OCI-LY1 (cell line): ENCODE measurements around the gene GARIN5A.
A peak's percentile ranks its signal among the peaks of the same experiment; 100 is the strongest.

Source experiments
- H2AFZ ChIP-seq: fragments of 200-600 bp; sonication (generic), shearing (Covaris generic); 2 replicates; pipeline ENCODE4 v1.6.0; 2014; ENCODE audit warnings: antibody characterized with exemption, mild to moderate bottlenecking, low read length
- H3F3A ChIP-seq: fragments of 200-600 bp; sonication (generic), shearing (Covaris generic); 2 replicates; pipeline ENCODE4 v1.6.0; 2014; ENCODE audit warnings: mild to moderate bottlenecking, antibody characterized with exemption, low read length, moderate library complexity; ENCODE audit not compliant: insufficient read depth
- H3K27ac ChIP-seq: fragments of 200-600 bp; sonication (generic); 2 replicates; pipeline ENCODE4 v1.5.1; 2014; ENCODE audit warnings: low read length, mixed run types, mild to moderate bottlenecking, low read depth; ENCODE audit not compliant: poor library complexity, severe bottlenecking
- H3K27me3 ChIP-seq: fragments of 200-600 bp; sonication (generic); 2 replicates; pipeline ENCODE4 v1.6.0; 2014; ENCODE audit warnings: antibody characterized with exemption, mild to moderate bottlenecking, low read length, moderate library complexity; ENCODE audit not compliant: insufficient read depth
- H3K36me3 ChIP-seq: fragments of 200-600 bp; sonication (generic); 2 replicates; pipeline ENCODE4 v1.6.1; 2014; ENCODE audit warnings: mild to moderate bottlenecking, antibody characterized with exemption, low read length, moderate library complexity, mixed read lengths; ENCODE audit not compliant: insufficient read depth
- H3K4me1 ChIP-seq: fragments of 200-600 bp; sonication (generic); 2 replicates; pipeline ENCODE4 v1.5.1; 2014; ENCODE audit warnings: mild to moderate bottlenecking, low read length, moderate library complexity; ENCODE audit not compliant: insufficient read depth, severe bottlenecking
- H3K4me2 ChIP-seq: fragments of 200-600 bp; sonication (generic), shearing (Covaris generic); 2 replicates; pipeline ENCODE4 v1.6.1; 2014; ENCODE audit warnings: low read length
- H3K4me3 ChIP-seq: fragments of 200-600 bp; sonication (generic); 2 replicates; pipeline ENCODE4 v1.5.1; 2014; ENCODE audit warnings: low read length, low read depth, mild to moderate bottlenecking, mixed read lengths; ENCODE audit not compliant: poor library complexity, severe bottlenecking
- H3K79me2 ChIP-seq: fragments of 200-600 bp; shearing (Covaris generic); 2 replicates; pipeline ENCODE4 v1.6.1; 2016; ENCODE audit warnings: mixed run types, low read length, mixed read lengths; ENCODE audit not compliant: insufficient read depth
- H3K9ac ChIP-seq: fragments of 200-600 bp; sonication (generic), shearing (Covaris generic); 2 replicates; pipeline ENCODE4 v1.6.1; 2014; ENCODE audit warnings: mild to moderate bottlenecking, low read length, mixed read lengths
- H3K9me2 ChIP-seq: fragments of 200-600 bp; sonication (generic), shearing (Covaris generic); 2 replicates; pipeline ENCODE4 v1.6.1; 2014; ENCODE audit warnings: low read depth, mild to moderate bottlenecking, low read length, mixed read lengths
- H3K9me3 ChIP-seq: fragments of 200-600 bp; shearing (Covaris generic); 2 replicates; pipeline ENCODE4 v1.6.1; 2014; ENCODE audit warnings: low read length, mixed read lengths
- H4K20me1 ChIP-seq: fragments of 200-600 bp; sonication (generic), shearing (Covaris generic); 2 replicates; pipeline ENCODE4 v1.6.0; 2016; ENCODE audit warnings: mild to moderate bottlenecking, low read length; ENCODE audit not compliant: insufficient read depth
- EZH2 ChIP-seq: fragments of 200-600 bp; sonication (generic), shearing (Covaris generic); IDR thresholded peaks from 2 replicates; pipeline ENCODE4 v1.8.0; 2017; ENCODE audit warnings: borderline replicate concordance, mixed run types, mild to moderate bottlenecking, antibody characterized with exemption, low read length, moderate library complexity, mixed read lengths
- TF ChIP-seq, protein P1 (sequence below): fragments of 200-600 bp; sonication (generic), shearing (Covaris generic); IDR thresholded peaks from 2 replicates; pipeline ENCODE4 v1.5.1; 2017; ENCODE audit warnings: mild to moderate bottlenecking, antibody characterized with exemption, low read length, moderate library complexity, mixed read lengths

GARIN5A gene

DNA sequence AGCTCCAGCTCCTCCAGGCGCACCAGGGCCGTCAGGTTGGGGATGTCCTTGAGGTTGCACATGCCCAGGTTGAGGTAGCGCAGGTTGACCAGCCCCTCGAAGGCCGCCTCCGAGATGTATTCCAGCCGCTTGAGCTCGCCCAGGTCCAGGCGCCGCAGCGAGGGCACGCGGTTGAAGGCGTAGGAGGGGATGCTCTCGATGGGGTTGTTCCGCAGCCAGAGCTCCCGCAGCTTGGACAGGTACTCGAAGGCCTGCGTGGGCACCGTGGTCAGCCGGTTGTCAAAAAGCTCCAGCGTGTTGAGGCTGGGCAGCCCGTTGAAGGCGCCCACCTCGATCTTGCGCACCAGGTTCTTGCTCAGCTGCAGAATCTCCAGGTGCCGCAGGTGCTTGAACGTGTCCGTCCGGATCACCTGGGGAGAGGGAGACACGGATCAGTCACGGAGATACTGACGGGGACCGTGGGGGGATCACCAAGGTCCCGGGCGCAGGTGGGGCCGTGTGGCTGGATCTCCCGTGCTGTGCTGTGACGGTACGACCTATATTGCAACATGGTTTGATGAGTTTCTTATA is 42.4 kb upstream of the GARIN5A start:
- Histone ChIP-seq H3K27me3 (0 out of 2 replicates have a peak, but pooled peaks cover 4% of the 10 kb centered on the region), H3K27ac (no peak overlapping the region), H3K36me3 (no peaks in the 10 kb centered on the region)

DNA sequence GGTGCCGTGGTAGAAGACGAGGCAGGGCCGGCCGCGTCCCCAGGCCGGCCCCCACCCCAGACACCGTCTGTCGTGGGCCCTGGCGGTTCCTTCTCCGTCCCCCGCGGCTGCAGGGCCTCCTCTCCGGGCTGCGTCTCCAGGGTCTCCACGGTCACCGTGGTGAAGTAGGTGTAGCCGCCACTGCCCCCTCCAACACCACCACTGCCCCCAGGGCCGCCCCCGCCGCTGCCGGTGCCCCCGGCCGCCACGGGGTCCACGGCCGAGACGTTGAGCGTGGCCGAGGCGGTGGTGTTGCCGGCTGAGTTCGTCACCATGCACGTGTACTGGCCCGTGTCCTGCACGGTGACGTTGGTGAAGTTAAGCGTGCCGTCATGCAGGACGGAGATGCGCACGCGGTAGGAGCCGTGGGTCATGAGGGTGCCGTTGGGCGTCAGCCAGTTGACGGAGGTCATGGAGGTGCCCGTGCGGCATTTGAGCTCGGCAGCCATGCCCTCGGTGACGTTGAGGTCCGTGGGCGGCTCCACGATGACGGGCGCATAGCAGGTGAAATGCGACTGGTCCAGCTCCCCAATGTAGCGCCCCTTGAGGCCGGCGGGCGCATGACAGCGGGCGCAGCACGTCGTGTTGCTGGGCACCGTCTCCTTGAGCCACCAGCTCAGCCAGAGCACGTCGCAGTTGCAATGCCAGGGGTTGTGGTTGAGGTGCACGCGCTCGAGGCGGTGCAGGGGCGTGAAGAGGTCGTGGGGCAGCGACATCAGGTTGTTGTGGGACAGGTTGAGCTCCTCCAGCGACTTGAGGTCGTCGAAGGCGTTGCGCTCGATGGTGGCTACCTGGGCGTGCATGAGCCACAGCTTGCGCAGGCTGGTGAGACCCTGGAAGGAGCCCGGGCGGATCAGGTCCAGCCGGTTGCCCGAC is 41.7 kb upstream of the GARIN5A start:
- H3K4me3 ChIP-seq = no peak overlapping the region
- no peak overlapping the region for H3K9ac ChIP-seq
- H3K36me3 ChIP-seq = no peaks in the 10 kb centered on the region
- 0 out of 2 replicates have a peak, but pooled peaks cover 4% of the 10 kb centered on the region for H3K27me3 ChIP-seq
- H3K79me2 ChIP-seq = no peaks in the 10 kb centered on the region
- no peaks in the 10 kb centered on the region for H3K4me1 ChIP-seq
- no peaks in the 10 kb centered on the region for H3F3A ChIP-seq
- H3K4me2 ChIP-seq = no peak overlapping the region
- H3K27ac ChIP-seq = no peak overlapping the region
- TF ChIP-seq EZH2 = no peak
- TF ChIP-seq, protein P1, sequence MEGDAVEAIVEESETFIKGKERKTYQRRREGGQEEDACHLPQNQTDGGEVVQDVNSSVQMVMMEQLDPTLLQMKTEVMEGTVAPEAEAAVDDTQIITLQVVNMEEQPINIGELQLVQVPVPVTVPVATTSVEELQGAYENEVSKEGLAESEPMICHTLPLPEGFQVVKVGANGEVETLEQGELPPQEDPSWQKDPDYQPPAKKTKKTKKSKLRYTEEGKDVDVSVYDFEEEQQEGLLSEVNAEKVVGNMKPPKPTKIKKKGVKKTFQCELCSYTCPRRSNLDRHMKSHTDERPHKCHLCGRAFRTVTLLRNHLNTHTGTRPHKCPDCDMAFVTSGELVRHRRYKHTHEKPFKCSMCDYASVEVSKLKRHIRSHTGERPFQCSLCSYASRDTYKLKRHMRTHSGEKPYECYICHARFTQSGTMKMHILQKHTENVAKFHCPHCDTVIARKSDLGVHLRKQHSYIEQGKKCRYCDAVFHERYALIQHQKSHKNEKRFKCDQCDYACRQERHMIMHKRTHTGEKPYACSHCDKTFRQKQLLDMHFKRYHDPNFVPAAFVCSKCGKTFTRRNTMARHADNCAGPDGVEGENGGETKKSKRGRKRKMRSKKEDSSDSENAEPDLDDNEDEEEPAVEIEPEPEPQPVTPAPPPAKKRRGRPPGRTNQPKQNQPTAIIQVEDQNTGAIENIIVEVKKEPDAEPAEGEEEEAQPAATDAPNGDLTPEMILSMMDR = peak; percentile 34; the same call in 1 of the 2 replicates
- H4K20me1 ChIP-seq = no peaks in the 10 kb centered on the region
- H2AFZ ChIP-seq = no peak overlapping the region
- no peaks in the 10 kb centered on the region for H3K9me2 ChIP-seq
- H3K9me3 ChIP-seq = no peaks in the 10 kb centered on the region

More for the DNA sequence above, 42.4 kb upstream of the GARIN5A start:
- H3K9me2 ChIP-seq = no peaks in the 10 kb centered on the region
- H3K4me2 ChIP-seq = no peak overlapping the region
- H3K9me3 ChIP-seq = no peaks in the 10 kb centered on the region
- no peaks in the 10 kb centered on the region for H3K79me2 ChIP-seq
- TF ChIP-seq, protein P1 = no peak
- no peak for TF ChIP-seq EZH2
- no peaks in the 10 kb centered on the region for H3K4me1 ChIP-seq
- H4K20me1 ChIP-seq = no peaks in the 10 kb centered on the region
- H2AFZ ChIP-seq = no peak overlapping the region
- H3F3A ChIP-seq = no peaks in the 10 kb centered on the region
- no peak overlapping the region for H3K9ac ChIP-seq
- no peak overlapping the region for H3K4me3 ChIP-seq

DNA sequence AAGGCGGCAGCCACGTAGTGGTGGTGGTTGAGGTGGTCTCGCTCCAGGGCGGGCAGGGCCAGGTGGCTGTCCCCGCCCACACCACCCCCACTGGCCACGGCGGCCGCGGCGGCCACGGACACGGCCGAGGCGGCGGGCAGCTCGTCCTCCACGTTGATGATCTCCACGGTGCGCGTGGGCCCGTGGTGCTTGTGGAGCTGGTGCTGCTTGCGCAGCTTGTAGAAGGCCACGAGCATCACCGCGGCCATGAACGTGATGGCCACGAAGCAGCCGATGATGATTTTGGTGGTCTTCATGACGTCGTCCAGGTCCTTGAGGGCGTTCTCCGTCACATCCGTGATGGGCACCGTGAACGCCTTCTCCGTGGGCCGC is 41.0 kb upstream of the GARIN5A start:
- Histone ChIP-seq H3K4me3 (no peak overlapping the region), H4K20me1 (no peaks in the 10 kb centered on the region), H3K9me3 (no peaks in the 10 kb centered on the region), H3K9me2 (no peaks in the 10 kb centered on the region), H3K79me2 (no peaks in the 10 kb centered on the region), H3F3A (no peaks in the 10 kb centered on the region), H3K27ac (no peak overlapping the region), H3K9ac (no peak overlapping the region), H2AFZ (no peak overlapping the region), H3K4me1 (no peaks in the 10 kb centered on the region), H3K27me3 (no peaks in the 10 kb centered on the region), H3K4me2 (no peak overlapping the region), H3K36me3 (no peaks in the 10 kb centered on the region)
- TF ChIP-seq EZH2 = no peak
- TF ChIP-seq, protein P1 = no peak
